22Rv1 (cell line): Measurements from ENCODE around the gene DYRK1A.

Experiments
- ZFX ChIP-seq: fragments of 450-650 bp; IDR thresholded peaks from 2 replicates; pipeline ENCODE4 v1.6.1; 2017; ENCODE audit warnings: antibody characterized with exemption, borderline replicate concordance
- TF ChIP-seq, protein P1 (sequence below): fragments of 450-650 bp; IDR thresholded peaks from 2 replicates; pipeline ENCODE4 v1.5.1; 2017; ENCODE audit warnings: mild to moderate bottlenecking

DNA sequence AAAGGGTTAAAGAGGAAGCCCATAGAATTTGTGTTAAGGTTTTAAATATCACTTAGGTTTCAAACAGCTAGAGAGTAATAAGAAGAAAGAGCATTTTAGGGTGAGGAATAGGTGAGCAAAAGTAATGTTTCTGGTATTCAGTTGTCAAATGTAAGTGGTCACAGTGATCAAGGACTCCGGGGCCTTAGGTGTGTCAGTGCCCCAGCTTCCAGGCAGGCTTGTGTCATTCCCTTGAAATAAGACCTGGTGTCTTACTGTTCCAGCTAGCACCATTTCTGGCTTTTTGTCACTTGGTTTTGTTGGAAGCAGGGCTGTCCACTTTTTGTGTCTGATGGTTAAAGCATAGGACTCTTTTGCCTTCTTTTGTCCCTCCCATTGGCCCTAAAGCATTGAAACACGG lies 69.6 kb downstream of the DYRK1A start:
- TF ChIP-seq, protein P1, sequence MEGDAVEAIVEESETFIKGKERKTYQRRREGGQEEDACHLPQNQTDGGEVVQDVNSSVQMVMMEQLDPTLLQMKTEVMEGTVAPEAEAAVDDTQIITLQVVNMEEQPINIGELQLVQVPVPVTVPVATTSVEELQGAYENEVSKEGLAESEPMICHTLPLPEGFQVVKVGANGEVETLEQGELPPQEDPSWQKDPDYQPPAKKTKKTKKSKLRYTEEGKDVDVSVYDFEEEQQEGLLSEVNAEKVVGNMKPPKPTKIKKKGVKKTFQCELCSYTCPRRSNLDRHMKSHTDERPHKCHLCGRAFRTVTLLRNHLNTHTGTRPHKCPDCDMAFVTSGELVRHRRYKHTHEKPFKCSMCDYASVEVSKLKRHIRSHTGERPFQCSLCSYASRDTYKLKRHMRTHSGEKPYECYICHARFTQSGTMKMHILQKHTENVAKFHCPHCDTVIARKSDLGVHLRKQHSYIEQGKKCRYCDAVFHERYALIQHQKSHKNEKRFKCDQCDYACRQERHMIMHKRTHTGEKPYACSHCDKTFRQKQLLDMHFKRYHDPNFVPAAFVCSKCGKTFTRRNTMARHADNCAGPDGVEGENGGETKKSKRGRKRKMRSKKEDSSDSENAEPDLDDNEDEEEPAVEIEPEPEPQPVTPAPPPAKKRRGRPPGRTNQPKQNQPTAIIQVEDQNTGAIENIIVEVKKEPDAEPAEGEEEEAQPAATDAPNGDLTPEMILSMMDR, result no peak
- no peak for TF ChIP-seq ZFX
